HUES6 (cell line): ENCODE measurements around the gene BICC1.

ENCODE experiments used
- H3K27ac ChIP-seq: 2 replicates; pipeline ENCODE4 v1.7.0; 2013; ENCODE audit warnings: low read depth, mild to moderate bottlenecking, low read length, inconsistent platforms
- H3K27me3 ChIP-seq: 2 replicates; pipeline ENCODE4 v1.6.1; 2013; ENCODE audit warnings: low read length; ENCODE audit not compliant: control insufficient read depth, insufficient read depth
- H3K36me3 ChIP-seq: 2 replicates; pipeline ENCODE4 v1.6.1; 2013; ENCODE audit warnings: low read length; ENCODE audit not compliant: control insufficient read depth, insufficient read depth
- H3K4me1 ChIP-seq: 2 replicates; pipeline ENCODE4 v1.6.1; 2013; ENCODE audit warnings: low read length; ENCODE audit not compliant: control insufficient read depth, insufficient read depth
- H3K4me3 ChIP-seq: 2 replicates; pipeline ENCODE4 v1.5.1; 2013; ENCODE audit warnings: low read depth, low read length
- H3K9ac ChIP-seq: one replicate; pipeline ENCODE4 v1.6.1; 2013; ENCODE audit warnings: mild to moderate bottlenecking, low read length
- H3K9me3 ChIP-seq: 2 replicates; pipeline ENCODE4 v1.6.1; 2013; ENCODE audit warnings: low read depth, low read length; ENCODE audit not compliant: control insufficient read depth, insufficient read depth

Gene BICC1

GRCh38 chr10:58568428-58568935, 55.8 kb downstream of the BICC1 start:
- Histone ChIP-seq H3K4me1 (no peaks in the 10 kb centered on the region), H3K4me3 (no peak overlapping the region), H3K9me3 (peaks cover 4% of the 10 kb centered on the region; the same call in 1 of the 2 replicates), H3K27me3 (no peaks in the 10 kb centered on the region), H3K27ac (no peak overlapping the region), H3K9ac (no peak overlapping the region), H3K36me3 (no peaks in the 10 kb centered on the region)

GRCh38 chr10:58570307-58570723, 57.6 kb downstream of the BICC1 start:
- H3K36me3 ChIP-seq = no peaks in the 10 kb centered on the region
- H3K9me3 ChIP-seq = peaks cover 4% of the 10 kb centered on the region; the same call in 1 of the 2 replicates
- no peaks in the 10 kb centered on the region for H3K4me1 ChIP-seq
- H3K9ac ChIP-seq = no peak overlapping the region
- H3K27me3 ChIP-seq = no peaks in the 10 kb centered on the region
- H3K27ac ChIP-seq = no peak overlapping the region
- H3K4me3 ChIP-seq = no peak overlapping the region

GRCh38 chr10:58570979-58571378, 58.3 kb downstream of the BICC1 start:
- Histone ChIP-seq H3K4me1 (no peaks in the 10 kb centered on the region), H3K9me3 (peaks cover 4% of the 10 kb centered on the region; the same call in 1 of the 2 replicates), H3K27ac (no peak overlapping the region)

GRCh38 chr10:58573144-58573543, 60.5 kb downstream of the BICC1 start:
- H3K4me1 ChIP-seq = no peaks in the 10 kb centered on the region
- no peak overlapping the region for H3K4me3 ChIP-seq
- H3K27me3 ChIP-seq = no peaks in the 10 kb centered on the region
- H3K9ac ChIP-seq = no peak overlapping the region
- H3K27ac ChIP-seq = no peak overlapping the region
- no peaks in the 10 kb centered on the region for H3K36me3 ChIP-seq
- peaks cover 4% of the 10 kb centered on the region; the same call in 1 of the 2 replicates for H3K9me3 ChIP-seq

More at GRCh38 chr10:58570979-58571378, 58.3 kb downstream of the BICC1 start:
- Histone ChIP-seq H3K27me3 (no peaks in the 10 kb centered on the region), H3K36me3 (no peaks in the 10 kb centered on the region), H3K9ac (no peak overlapping the region), H3K4me3 (no peak overlapping the region)

GRCh38 chr10:58574058-58574457, 61.4 kb downstream of the BICC1 start:
- Histone ChIP-seq H3K4me3 (no peak overlapping the region), H3K27me3 (no peaks in the 10 kb centered on the region), H3K4me1 (no peaks in the 10 kb centered on the region), H3K36me3 (no peaks in the 10 kb centered on the region), H3K9me3 (peaks cover 4% of the 10 kb centered on the region; the same call in 1 of the 2 replicates), H3K27ac (no peak overlapping the region), H3K9ac (no peak overlapping the region)

GRCh38 chr10:58575491-58575890, 62.8 kb downstream of the BICC1 start:
- Histone ChIP-seq H3K27ac (no peak overlapping the region), H3K4me3 (no peak overlapping the region), H3K36me3 (no peaks in the 10 kb centered on the region), H3K9me3 (peaks cover 4% of the 10 kb centered on the region; the same call in 1 of the 2 replicates), H3K27me3 (no peaks in the 10 kb centered on the region), H3K9ac (no peak overlapping the region), H3K4me1 (no peaks in the 10 kb centered on the region)

- H3K9ac ChIP-seq = no peak overlapping the region
- no peaks in the 10 kb centered on the region for H3K27me3 ChIP-seq
- H3K4me3 ChIP-seq = no peak overlapping the region
- no peak overlapping the region for H3K27ac ChIP-seq
- no peaks in the 10 kb centered on the region for H3K9me3 ChIP-seq
- no peaks in the 10 kb centered on the region for H3K36me3 ChIP-seq
- no peaks in the 10 kb centered on the region for H3K4me1 ChIP-seq
Observed at GRCh38 chr10:58576751-58577436, 64.2 kb downstream of the BICC1 start.

- Histone ChIP-seq H3K27ac (no peak overlapping the region), H3K9me3 (0 out of 2 replicates have a peak, but pooled peaks cover under 1% of the 10 kb centered on the region), H3K9ac (no peak overlapping the region), H3K27me3 (no peaks in the 10 kb centered on the region), H3K4me3 (no peak overlapping the region), H3K36me3 (no peaks in the 10 kb centered on the region), H3K4me1 (no peaks in the 10 kb centered on the region)
Observed at GRCh38 chr10:58577437-58577777, 64.7 kb downstream of the BICC1 start.

GRCh38 chr10:58578366-58578765, 65.7 kb downstream of the BICC1 start:
- Histone ChIP-seq H3K9me3 (0 out of 2 replicates have a peak, but pooled peaks cover 3% of the 10 kb centered on the region), H3K27ac (no peak overlapping the region), H3K4me1 (no peaks in the 10 kb centered on the region), H3K9ac (no peak overlapping the region), H3K27me3 (no peaks in the 10 kb centered on the region), H3K4me3 (no peak overlapping the region), H3K36me3 (no peaks in the 10 kb centered on the region)

- 0 out of 2 replicates have a peak, but pooled peaks cover 3% of the 10 kb centered on the region for H3K9me3 ChIP-seq
- H3K4me1 ChIP-seq = no peaks in the 10 kb centered on the region
- no peaks in the 10 kb centered on the region for H3K27me3 ChIP-seq
- no peaks in the 10 kb centered on the region for H3K36me3 ChIP-seq
- H3K9ac ChIP-seq = no peak overlapping the region
- no peak overlapping the region for H3K27ac ChIP-seq
- H3K4me3 ChIP-seq = no peak overlapping the region
Observed at GRCh38 chr10:58579011-58579655, 66.5 kb downstream of the BICC1 start.

- Histone ChIP-seq H3K4me1 (no peaks in the 10 kb centered on the region), H3K27ac (no peak overlapping the region), H3K36me3 (no peaks in the 10 kb centered on the region), H3K9ac (no peak overlapping the region), H3K27me3 (no peaks in the 10 kb centered on the region), H3K4me3 (no peak overlapping the region), H3K9me3 (0 out of 2 replicates have a peak, but pooled peaks cover 3% of the 10 kb centered on the region)
Observed at GRCh38 chr10:58582045-58582444, 69.4 kb downstream of the BICC1 start.
